Activated naive CD4-positive, alpha-beta T cell treated with anti-CD3 and anti-CD28 coated beads, Interleukin-2, amount 50 U/mL, for 72 hours (primary cell): Measurements from ENCODE around the gene CPZ. TPM values are rescaled to one million over a fixed set of nuclear protein-coding genes. Genes with fewer than 3 reads are reported as not detected.
"Not testable (repeated sequence)": the region's sequence is repeated elsewhere in the genome, so short reads cannot be mapped to it uniquely, and the experiment has no call there.

ENCODE experiments used
- ATAC-seq, 2 donors: fragments of 150-1000 bp; cut with Tn5 transposase; 2 replicates each; pipeline ENCODE4 v1.10.0; 2021; ENCODE audit warnings: mild to moderate bottlenecking in 2 of 2, moderate library complexity in 2 of 2
- DNase-seq, 2 donors: peaks; one replicate each; pipeline ENCODE4 v3.0.0; 2021 to 2022; ENCODE audit warnings: low spot score in 2 of 2
- H3K27ac Mint-ChIP-seq, 2 donors: one replicate each; pipeline ENCODE4 v1.8.0; 2022; ENCODE audit warnings: mild to moderate bottlenecking in 2 of 2, mixed read lengths in 2 of 2
- H3K36me3 Mint-ChIP-seq, 2 donors: one replicate each; pipeline ENCODE4 v1.8.0; 2022; ENCODE audit warnings: mixed read lengths in 2 of 2
- H3K9me3 Mint-ChIP-seq, 2 donors: one replicate each; pipeline ENCODE4 v1.8.0; 2022; ENCODE audit warnings: mixed read lengths in 2 of 2
- total RNA-seq, 2 donors: library from RNA; stranded (reverse); gene quantifications; one replicate each; pipeline ENCODE4 v1.2.3, GENCODE V29; 2022

CPZ gene
- total RNA-seq, 2 donors from 2014 or later = not detected

- Mint-ChIP-seq H3K9me3 (no peaks in the 10 kb centered on the region), H3K36me3 (no peaks in the 10 kb centered on the region), H3K27ac (no peak overlapping the region)
- ATAC-seq (no peak), DNase-seq (peak in 1 of 2 donors; percentile 11)
Observed at GRCh38 chr4:8647094-8647570, 54.6 kb downstream of the CPZ start.

DNA sequence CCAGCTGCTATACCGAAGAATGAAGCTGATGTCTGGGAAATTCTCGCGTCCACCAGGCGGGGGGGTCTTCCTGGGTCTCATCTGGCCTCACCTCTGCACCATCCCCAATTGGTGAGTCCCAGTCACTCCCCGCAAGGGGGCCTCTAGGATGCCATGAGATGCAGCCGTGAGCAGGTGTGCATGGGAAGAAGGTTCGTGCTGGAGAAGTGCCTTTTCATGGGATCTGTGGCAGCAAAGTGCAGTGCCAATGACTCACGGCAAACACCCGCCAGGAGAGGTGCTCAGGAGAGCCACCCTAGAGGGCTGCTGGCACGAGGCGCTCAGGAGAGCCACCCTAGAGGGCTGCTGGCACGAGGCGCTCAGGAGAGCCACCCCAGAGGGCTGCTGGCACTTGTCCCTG is 55.1 kb downstream of the CPZ start:
- ATAC-seq = no peak
- peak in 1 of 2 donors; percentile 20 for DNase-seq
- H3K36me3 Mint-ChIP-seq = no peaks in the 10 kb centered on the region
- no peak overlapping the region for H3K27ac Mint-ChIP-seq
- no peaks in the 10 kb centered on the region for H3K9me3 Mint-ChIP-seq

GRCh38 chr4:8648296-8648695 is 55.7 kb downstream of the CPZ start:
- no peaks in the 10 kb centered on the region for H3K9me3 Mint-ChIP-seq
- no peaks in the 10 kb centered on the region for H3K36me3 Mint-ChIP-seq
- DNase-seq (peak in 1 of 2 donors; percentile 7), ATAC-seq (no peak)
- no peak overlapping the region for H3K27ac Mint-ChIP-seq

- H3K36me3 Mint-ChIP-seq = no peaks in the 10 kb centered on the region
- no peak for ATAC-seq
- no peak overlapping the region for H3K27ac Mint-ChIP-seq
- DNase-seq = peak in 1 of 2 donors; percentile 21
- H3K9me3 Mint-ChIP-seq = no peaks in the 10 kb centered on the region
Observed at GRCh38 chr4:8648816-8649630, 56.5 kb downstream of the CPZ start.

DNA sequence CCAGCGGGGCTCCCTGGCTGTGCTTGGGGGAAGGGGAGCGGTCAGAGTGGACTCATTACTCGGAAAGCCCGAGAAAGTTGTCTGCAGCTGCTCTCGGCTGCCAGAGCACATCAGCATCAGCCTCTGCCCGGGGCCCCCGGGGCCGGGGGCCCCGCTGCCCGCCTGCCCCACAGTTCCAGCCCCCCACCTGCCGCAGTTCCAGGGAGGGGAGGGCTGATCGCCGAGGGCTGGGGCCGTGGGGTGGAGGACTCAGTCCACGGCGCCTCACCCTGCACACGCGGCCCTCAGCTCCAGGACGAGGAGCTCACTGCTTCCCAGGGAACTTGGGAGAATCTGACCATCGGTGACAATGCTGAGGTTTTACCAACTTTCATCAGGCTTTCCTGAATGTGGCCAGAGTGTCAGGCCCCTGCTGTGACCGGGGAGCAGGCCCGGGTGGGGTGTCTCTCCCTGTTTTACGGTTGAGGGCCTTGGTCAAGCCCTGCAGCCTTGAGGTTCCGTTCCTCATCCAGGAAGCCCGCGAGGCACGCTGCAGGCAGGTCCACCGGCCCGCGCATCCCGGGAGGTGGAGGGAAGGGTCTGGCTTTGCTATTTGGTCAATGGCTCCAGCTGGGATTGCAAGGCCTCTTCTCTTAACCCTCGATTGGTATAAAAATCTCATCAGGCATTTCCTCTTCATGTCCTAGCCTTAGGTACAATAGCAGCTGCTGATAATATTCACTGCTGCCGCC is 57.2 kb downstream of the CPZ start:
- ATAC-seq = no peak
- Mint-ChIP-seq H3K27ac (no peak overlapping the region), H3K36me3 (peaks cover 0 to 4% of the 10 kb centered on the region in 2 donors)

GRCh38 chr4:8651661-8652180 is 59.2 kb downstream of the CPZ start:
- peaks cover 5% of the 10 kb centered on the region in 2 donors for H3K9me3 Mint-ChIP-seq
- peaks cover 0 to 4% of the 10 kb centered on the region in 2 donors for H3K36me3 Mint-ChIP-seq
- DNase-seq (peak in 1 of 2 donors; percentile 25), ATAC-seq (no peak)
- H3K27ac Mint-ChIP-seq = no peak overlapping the region

More for the DNA sequence above, 57.2 kb downstream of the CPZ start:
- peaks cover 5% of the 10 kb centered on the region in 2 donors for H3K9me3 Mint-ChIP-seq
- peak in 1 of 2 donors; percentile 25 for DNase-seq

DNA sequence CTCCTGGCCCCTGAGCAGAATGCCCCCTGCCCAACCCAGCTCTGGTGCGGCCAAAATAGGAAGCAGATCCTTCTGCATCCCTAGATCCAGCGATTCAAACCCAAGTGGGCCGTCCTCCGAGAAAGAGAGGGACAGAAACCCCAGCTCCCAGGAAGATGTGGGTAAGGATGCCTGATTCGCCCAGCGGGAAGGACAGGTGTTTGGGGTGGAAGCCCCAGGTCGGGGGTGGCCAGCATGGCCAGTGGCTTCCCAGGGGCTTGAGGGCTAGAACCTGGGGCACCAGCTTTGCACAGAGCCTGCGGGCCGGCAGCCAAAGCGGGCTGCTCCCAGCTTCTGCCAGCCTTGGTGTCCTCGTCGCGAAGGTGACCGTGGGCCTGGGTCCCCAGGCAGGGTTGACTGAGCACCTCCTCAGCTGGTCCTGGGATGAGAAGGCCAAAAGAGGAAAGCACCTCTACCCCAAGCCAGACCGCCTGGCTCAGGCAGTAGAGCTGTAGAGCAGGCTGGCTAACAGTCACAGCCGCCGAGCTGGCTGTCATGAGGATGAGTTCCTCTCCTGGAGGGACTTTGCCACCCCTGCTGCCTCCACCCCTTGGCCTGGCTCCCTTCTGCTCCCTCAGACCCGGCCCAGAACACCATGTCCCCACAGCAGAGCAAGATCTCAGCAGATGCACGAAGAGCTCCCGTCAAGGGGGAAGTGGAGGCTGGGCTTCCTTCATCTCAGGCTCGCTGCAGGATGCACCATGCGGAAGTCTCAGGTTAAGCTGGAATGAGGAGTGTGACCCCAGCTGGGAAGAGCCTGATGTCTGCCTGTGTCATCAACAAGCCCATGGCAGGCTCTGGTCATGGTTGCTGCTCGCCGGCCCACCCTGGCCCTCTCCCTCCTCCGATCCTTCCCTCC is 59.9 kb downstream of the CPZ start:
- no peak overlapping the region for H3K27ac Mint-ChIP-seq
- ATAC-seq = no peak
- peak in 1 of 2 donors; percentile 50 for DNase-seq
- peaks cover 5% of the 10 kb centered on the region in 2 donors for H3K9me3 Mint-ChIP-seq
- peaks cover 0 to 4% of the 10 kb centered on the region in 2 donors for H3K36me3 Mint-ChIP-seq

DNA sequence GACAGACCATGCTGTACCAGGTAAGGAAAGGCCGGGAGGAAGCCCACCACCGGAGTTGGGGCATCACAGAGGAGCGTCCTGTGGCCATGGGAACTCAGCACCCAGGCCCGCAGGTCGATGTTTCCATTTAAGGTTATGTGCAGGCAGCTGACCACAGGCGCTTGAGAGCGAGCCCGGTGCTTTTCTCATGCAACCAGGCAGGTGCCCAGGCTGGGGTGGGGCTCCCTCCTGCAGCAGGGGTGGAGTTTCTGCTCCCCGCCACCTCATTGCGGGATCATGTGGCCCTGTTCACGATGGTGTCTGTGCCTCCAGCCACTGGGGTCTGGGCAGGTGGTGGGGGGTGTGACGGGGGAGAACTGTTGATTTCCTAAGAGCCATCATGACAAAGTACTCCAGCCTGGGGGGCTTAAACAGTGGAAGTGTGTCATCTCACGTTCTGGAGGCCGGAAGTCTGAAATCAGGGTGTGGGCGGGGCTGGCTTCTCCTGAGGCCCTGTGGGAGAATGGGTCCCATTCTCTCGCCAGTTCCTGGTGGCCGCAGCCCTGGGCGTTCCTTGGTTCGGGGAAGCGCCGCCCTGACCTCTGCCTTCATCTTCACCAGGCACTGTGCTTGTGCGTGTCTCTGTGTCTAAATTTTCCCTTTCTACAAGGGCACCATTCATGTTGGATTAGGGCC is 60.9 kb downstream of the CPZ start:
- peaks cover 0 to 4% of the 10 kb centered on the region in 2 donors for H3K36me3 Mint-ChIP-seq
- H3K27ac Mint-ChIP-seq = no peak overlapping the region
- peaks cover 5% of the 10 kb centered on the region in 2 donors for H3K9me3 Mint-ChIP-seq
- ATAC-seq (no peak), DNase-seq (no peak)

DNA sequence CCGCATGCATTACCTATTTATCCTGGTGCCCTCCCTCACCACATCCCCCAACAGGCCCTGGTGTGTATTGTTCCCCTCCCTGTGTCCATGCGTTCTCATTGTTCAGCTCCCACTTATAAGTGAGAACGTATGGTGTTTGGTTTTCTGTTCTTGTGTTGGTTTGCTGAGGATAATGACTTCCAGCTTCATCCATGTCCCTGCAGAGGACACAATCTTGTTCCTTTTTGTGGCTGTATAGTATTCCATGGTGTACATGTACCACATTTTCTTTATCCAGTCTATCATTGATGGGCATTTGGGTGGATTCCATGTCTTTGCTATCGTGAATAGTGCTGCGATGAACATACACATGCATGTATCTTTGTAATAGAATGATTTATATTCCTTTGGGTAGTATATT is 61.6 kb downstream of the CPZ start:
- H3K36me3 Mint-ChIP-seq, H3K27ac Mint-ChIP-seq, H3K9me3 Mint-ChIP-seq, ATAC-seq, DNase-seq: not testable (repeated sequence)

DNA sequence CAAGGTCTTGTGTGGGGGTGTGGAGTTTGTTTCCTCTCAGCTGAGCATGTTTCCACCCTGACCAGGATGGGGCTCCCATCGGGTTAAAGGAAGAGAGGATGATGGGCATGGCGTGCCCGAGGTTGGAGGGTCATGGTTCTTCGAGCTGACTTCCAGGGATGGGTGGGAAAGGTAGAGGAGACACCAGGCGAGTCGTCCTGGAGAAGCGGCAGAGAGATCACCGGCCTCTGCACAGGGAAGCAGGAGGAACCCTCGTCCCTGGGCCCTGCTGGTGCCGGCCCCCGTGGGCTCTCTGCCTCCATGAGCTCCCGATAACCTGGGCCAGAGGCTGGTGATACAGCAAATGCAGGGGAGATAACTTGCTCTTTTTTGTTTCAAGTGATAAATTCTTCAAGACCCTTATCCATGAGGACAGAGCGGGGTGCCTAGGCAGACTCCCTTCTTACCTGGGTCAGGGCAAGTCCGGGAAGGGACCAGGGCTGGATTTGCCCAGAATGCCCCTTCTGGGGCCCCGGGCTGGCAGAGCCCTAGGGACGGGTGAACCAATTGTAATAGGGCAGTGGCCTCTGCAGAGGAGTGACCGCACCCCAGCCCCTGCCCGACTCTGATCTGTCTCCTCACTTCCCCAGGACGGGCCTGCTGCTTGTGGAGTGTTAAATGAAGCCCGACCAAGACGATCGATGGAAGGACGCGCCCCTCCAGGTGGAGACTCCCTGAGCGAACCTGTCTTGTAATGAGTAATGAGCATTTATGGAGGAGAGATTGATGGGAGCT is 63.0 kb downstream of the CPZ start:
- no peak for ATAC-seq
- DNase-seq = no peak
- peaks cover 0 to 4% of the 10 kb centered on the region in 2 donors for H3K36me3 Mint-ChIP-seq
- peaks cover 5% of the 10 kb centered on the region in 2 donors for H3K9me3 Mint-ChIP-seq
- H3K27ac Mint-ChIP-seq = no peak overlapping the region

DNA sequence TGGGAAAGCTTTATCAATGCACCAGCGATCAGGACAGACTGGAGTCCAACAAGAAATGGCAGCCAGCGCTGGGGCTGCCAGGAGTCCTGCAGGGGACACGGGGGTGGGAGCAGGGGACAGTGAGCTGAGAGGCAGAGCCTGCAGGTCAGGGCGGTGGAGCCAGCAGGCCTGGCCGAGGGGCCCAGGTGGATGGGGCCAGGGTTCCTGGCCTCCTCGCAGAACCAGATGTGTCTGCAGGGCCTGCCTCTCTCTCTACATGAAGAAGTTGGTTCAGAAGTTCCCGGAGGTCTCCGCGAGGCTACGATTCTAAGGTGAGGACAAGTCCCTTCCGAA is 63.6 kb downstream of the CPZ start:
- H3K36me3 Mint-ChIP-seq = peaks cover 0 to 4% of the 10 kb centered on the region in 2 donors
- peaks cover 5% of the 10 kb centered on the region in 2 donors for H3K9me3 Mint-ChIP-seq
- no peak overlapping the region for H3K27ac Mint-ChIP-seq
- DNase-seq (no peak), ATAC-seq (no peak)

DNA sequence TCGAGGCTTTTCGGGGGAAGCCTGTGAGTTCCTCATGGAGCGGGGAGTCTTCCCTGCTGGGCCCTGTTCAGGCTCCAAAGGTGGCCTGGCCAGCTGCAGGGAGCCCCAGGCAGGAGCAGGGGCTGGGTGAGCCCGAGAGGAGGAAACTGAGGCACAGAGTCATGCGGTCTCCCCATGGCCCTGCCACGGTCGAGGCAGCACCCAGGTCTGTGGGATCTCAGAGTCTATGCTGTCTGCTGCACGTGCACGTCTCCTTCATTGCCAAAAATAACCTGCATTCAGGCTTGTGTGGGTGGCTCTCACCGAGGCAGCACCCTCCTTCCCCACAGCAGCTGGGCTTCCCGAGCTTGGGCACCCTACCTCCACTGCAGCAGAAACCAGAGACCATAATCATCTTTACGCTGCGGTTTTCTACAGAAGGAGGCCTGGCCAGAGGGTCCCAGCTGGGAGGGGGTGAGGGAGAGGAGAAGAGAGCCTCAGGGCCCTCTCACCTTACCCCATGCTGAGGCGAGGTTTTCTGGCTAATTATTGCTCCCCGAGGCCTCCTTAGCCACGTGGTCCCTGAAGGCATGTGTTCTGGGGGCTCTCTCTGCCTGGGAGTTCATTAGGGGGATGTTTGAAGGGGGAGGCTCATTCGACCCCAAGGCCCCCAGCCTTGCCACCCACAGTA is 64.3 kb downstream of the CPZ start:
- ATAC-seq (no peak), DNase-seq (no peak)
- Mint-ChIP-seq H3K36me3 (peaks cover 0 to 4% of the 10 kb centered on the region in 2 donors), H3K27ac (no peak overlapping the region), H3K9me3 (peaks cover 5% of the 10 kb centered on the region in 2 donors)

GRCh38 chr4:8657381-8658088 is 65.0 kb downstream of the CPZ start:
- peaks cover 5% of the 10 kb centered on the region in 2 donors for H3K9me3 Mint-ChIP-seq
- H3K27ac Mint-ChIP-seq = peak overlapping the region in 1 of 2 donors; percentile 60
- ATAC-seq = no peak
- DNase-seq = no peak
- peaks cover 0 to 4% of the 10 kb centered on the region in 2 donors for H3K36me3 Mint-ChIP-seq

- Mint-ChIP-seq H3K36me3 (no peaks in the 10 kb centered on the region), H3K27ac (no peak overlapping the region), H3K9me3 (no peaks in the 10 kb centered on the region)
- DNase-seq = no peak
- no peak for ATAC-seq
Observed at GRCh38 chr4:8662776-8663175, 70.2 kb downstream of the CPZ start.
